CD4-positive, alpha-beta T cell treated with Interleukin-17A for 1 hour (primary cell): ENCODE measurements around the gene TTC34.

ENCODE experiments used
- DNase-seq: peaks from one replicate; pipeline ENCODE4 v3.0.0-alpha.2; 2020

TTC34 gene

GRCh38 chr1:2601721-2602303 is 199.7 kb downstream of the TTC34 start:
- DNase-seq = no peak

GRCh38 chr1:2598329-2598931 is 203.1 kb downstream of the TTC34 start:
- no peak for DNase-seq

- DNase-seq = no peak
Measured at GRCh38 chr1:2597441-2598328, 203.8 kb downstream of the TTC34 start.

- DNase-seq = no peak
Measured at GRCh38 chr1:2596530-2597333, 204.8 kb downstream of the TTC34 start.

- no peak for DNase-seq
Measured at GRCh38 chr1:2595812-2596529, 205.5 kb downstream of the TTC34 start.

- DNase-seq = no peak
Measured at GRCh38 chr1:2595261-2595811, 206.2 kb downstream of the TTC34 start.

GRCh38 chr1:2594641-2595131 is 206.8 kb downstream of the TTC34 start:
- DNase-seq = no peak

- no peak for DNase-seq
Measured at GRCh38 chr1:2594001-2594640, 207.4 kb downstream of the TTC34 start.

- no peak for DNase-seq
Measured at GRCh38 chr1:2593251-2593878, 208.1 kb downstream of the TTC34 start.

GRCh38 chr1:2592672-2593071 is 208.8 kb downstream of the TTC34 start:
- DNase-seq = no peak

- DNase-seq = no peak
Measured at GRCh38 chr1:2591581-2592261, 209.8 kb downstream of the TTC34 start.

- no peak for DNase-seq
Measured at GRCh38 chr1:2591233-2591580, 210.3 kb downstream of the TTC34 start.

GRCh38 chr1:2590233-2591141 is 211.0 kb downstream of the TTC34 start:
- DNase-seq = no peak

- no peak for DNase-seq
Measured at GRCh38 chr1:2589431-2590232, 211.9 kb downstream of the TTC34 start.

GRCh38 chr1:2588661-2589430 is 212.6 kb downstream of the TTC34 start:
- no peak for DNase-seq

GRCh38 chr1:2587860-2588571 is 213.5 kb downstream of the TTC34 start:
- DNase-seq = no peak
